HG03575 (cell line): ENCODE measurements around the gene SERPINF2.
"Not testable (repeated sequence)": the region's sequence is repeated elsewhere in the genome, so short reads cannot be mapped to it uniquely, and the experiment has no call there.

Source experiments
- ATAC-seq: cut with Tn5 transposase; IDR thresholded peaks from one replicate; pipeline ENCODE4 v1.9.1; 2021; ENCODE audit not compliant: unreplicated experiment, insufficient number of reproducible peaks, low FRiP score; ENCODE audit errors: extremely low read depth

SERPINF2 gene

DNA sequence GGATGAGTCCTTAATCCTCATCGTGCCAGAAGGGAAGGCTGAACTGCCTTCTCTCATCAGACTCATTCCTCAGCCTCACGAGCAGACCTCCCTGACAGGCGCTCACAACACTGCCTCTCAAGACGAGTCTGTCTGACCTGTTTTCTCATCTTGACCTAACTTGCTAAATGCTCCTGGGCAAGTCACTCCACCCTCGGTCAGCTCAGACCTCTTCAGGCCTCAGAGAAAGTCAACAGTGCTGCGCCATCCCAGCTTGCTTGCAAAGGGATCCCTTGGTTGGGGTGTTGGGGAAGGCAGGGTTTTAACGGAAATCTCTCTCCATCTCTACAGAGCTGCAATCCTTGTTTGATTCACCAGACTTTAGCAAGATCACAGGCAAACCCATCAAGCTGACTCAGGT lies 34.2 kb downstream of the SERPINF2 start:
- ATAC-seq, result no peak

DNA sequence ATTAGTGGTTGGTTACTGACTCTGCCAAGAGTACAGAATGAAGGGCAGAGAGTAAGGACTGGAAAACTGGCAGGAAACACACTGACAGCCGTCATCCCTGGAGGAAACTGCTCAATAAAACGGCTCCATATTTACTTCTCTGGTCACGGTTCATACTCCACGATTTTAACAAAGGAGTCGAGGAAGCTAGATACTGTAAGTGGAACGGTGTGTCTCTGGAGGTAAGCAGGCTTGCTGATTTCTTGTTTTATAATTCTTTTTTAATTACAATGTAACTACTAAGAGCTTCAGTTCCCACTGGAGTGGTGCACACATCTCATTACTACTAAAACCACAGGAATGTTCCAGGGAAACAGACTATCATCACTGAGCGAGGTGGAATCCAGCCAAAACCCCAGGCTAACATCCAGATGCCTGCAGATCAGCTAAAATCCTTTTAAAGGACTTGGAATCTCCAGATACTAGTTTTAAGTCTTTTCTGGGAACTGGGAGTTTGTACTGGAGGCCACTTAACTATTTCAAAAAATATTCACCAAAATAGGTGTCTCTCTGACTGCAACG lies 37.0 kb downstream of the SERPINF2 start:
- ATAC-seq, result no peak

DNA sequence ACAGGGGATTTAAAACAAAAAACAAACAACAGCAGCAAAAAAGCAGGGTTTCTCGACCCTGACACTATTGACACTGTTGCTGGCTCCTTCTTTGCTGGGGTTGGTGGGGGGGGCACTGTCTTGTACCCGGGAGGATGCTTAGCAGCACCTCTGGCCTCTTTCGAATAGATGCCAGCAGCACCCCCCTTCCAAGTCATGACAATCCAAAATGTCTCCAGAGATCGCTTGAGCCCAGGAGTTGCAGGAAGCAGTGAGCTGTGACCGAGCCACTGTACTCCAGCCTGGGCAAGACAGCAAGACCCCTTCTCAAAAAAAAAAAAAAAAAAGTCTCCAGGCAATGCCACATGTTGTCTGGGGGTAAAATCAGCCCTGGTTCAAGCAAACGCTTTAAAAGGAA lies 39.5 kb downstream of the SERPINF2 start:
- ATAC-seq, result no peak

DNA sequence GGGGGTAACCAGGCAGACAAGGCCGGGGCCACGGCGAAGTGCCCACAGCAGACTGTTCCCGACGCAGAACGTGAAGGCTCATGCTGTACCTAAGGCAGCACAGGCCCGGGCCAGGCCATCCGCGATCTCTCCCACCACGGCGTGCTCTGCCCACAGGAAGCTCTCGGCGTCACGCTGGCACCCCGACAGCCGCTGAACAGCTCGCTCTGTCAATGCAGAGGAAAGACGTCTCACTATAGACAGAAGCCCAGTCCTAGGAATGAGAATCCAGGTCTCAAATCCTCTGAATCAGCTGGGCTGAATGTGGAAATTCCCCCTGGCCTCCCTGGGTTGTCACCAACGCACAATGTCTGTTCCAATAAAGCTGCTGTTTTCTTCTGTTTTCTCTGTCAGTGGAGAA lies 40.6 kb downstream of the SERPINF2 start:
- no peak for ATAC-seq

DNA sequence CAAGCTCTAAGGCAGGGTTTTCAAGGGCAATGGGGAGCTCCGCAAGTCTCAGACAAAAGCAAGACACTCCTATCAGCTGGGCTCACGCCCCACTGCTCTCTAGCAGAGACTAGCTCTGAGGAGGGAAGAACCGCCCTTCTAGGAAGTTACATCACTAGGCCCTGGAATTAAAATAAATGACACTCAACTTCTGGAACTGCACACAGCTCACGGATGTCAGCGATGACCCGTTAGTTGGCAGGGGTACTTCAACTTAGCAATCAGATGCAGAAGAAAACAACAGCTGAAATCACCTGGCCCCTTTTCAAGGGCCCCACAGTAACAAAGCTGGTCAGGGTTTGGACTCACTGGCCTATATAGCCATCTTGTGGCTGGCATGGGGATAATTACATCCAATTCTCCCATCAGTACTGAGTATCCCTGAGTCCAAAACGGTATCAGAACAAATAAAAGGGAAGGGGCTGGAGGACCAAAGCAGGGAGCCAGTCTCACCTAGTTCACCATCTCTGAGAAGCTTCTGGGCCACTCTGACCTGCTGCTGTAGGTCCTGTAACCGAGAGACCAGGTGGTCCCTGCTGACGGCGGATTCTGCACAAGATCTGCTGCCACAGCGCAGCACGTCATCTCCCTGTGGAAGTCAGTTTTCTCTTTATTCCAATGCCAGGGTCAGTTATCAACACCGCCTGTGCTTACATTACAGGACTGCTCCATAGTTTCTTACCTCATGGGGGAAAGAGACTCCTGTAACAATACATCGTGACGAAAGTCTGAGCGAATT lies 41.4 kb downstream of the SERPINF2 start:
- ATAC-seq, result no peak

DNA sequence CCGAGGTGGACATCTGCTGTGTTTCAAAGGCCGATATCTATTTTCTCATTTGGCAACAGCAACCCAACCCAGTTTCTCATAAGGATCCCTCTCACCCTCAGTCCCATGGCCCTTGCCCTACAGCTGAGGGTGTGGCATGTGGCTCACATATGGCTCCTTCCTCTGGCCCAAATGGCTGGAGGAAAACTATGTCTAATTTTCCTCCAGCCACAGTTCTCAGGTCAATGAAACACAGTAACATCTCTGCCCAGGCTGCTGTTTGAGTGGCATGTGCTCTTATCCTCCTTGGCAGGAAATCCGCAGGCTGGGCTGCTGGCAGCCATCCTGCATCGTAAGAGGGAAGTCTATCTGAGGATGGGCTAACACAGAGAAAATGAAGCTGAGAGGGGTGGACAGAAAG lies 43.3 kb downstream of the SERPINF2 start:
- no peak for ATAC-seq

DNA sequence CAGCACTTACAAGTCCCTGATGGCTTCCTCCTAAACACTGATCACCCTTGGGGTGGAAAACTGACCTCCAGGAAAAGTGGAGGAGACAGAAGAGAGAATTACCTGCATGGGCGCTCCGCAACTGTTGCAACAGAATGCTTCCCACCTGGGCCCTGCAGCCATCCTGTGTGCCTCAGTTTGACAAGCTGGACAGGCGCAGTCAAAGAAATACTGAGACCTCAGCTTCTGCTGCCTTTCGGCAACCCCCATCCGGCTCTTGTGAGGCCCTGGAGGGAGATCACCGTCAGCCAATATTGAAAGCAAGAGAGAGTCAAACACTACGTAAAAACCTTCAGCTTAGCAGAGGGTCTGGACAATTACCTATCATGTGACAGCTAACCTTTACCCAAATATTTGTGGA lies 44.0 kb downstream of the SERPINF2 start:
- ATAC-seq, result no peak

DNA sequence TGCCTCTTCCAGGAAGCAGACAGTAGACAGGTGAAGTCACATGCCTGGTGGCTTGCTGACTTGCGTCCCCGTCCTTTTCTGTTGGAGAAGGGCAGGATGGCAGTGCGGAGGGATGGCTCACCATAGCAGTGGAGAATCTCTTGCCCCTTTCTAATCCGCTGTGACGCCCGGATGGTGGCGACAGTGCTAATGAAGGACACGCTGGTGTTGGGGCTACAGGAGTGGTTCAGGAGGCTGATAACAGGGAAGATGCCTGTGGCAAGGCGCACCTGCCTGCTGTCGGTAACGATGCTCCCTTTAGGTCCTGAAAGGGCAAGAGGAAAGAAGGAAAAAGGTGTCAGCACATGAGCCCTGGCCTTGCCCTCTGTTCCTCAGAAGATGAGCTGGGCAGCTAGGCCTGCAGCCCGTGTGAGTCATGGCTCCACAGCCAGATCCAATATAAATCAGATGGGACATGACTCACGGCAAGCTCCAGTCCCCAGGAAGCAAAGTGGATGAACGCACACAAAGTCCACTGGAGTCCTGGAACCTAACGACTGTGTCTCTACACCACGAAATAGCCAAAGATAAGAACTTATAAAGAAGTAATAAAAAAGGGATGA lies 44.7 kb downstream of the SERPINF2 start:
- no peak for ATAC-seq

DNA sequence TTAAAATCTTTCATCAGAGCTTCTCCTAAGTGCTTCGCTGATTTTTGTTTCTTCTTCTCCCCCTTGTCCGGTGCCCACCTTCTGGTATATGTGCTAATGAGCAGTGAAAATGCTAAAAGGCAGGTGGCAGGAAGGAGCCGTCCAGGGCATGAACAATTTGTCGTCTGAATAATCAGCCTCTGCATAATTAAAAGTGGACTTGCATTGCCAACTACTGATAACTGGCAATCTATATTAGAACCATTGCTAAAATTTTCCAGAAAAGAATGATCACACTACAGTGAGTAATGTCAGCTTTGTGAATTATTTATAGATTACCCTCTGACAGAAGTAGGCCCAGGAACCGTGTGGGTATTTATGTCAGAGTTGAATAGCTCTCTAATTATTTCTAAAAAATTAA lies 47.3 kb downstream of the SERPINF2 start:
- no peak for ATAC-seq

DNA sequence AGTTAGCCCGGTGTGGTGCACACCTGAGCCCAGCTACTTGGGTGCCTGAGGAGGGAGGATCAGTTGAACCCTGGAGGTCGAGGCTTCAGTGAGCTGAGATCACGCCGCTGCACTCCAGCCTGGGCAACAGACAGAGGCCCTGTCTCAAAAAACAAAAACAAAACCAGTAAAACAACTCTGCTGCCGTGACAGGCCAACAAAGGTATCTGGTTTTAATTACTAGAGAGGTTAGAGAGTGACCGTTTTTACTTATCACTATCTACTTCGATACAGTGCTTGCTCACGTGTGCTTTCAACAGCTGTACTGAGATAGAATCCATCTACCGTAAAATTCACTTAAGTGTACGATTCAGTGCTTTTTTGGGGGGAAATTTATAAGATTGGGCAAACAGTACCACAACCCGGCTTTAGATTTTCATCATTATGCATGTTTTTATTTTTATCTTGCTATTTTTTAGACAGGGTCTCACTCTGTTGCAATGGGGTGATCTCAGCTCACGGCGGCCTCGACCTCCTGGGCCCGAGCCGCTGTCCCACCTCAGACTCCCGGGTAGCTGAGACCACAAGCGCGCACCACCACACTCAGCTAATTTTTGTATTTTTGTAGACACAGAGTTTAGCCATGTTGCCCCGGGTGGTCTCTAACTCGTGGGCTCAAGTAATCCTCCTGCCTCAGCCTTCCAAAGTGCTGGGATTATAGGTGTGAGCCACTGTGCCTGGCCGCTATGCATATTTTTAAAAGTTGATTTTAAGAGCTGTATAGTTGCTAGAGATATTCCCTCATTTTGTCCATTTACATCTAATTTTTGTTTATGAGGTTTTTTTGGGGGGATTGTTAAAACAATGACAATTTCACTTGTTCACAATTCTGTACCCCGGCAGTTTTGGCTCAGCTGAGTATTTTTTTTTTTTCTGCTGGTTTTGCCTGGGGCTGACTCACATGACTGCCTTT lies 50.1 kb downstream of the SERPINF2 start:
- no peak for ATAC-seq

DNA sequence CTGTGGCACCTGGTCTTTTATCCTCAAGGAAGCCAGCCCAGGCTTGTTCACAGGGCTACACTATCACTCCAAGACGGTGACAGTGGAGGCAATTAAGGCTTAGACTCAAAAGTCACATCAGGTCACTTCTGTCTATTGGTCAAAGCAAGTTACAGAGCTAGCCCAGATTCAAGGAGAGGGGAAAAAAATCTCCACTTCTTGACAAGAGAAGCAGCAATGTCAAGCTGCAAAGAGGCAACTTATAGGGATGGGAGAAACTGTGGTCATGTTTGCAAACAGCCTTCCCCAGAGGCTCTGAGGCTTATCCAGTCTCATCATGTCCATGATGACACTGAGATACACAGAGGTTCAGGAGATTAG lies 50.8 kb downstream of the SERPINF2 start:
- ATAC-seq, result no peak

DNA sequence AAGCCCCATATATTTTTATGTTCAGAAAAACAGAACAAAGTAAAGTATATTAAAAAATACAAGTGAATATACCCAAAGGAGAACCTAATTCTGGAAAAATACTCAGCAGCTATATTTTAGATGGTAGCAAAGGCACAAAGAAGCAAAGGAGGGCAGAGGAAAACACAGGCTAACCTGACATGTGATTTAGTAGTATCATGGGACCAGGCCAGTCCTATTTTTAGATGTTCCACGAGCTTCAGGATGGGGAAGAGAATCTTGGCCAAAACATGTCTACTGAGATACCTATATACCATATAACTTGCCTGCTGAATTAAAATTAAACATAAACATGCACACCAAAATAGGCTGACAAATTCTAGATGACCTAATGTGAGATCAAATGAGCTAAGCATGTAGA lies 54.1 kb downstream of the SERPINF2 start:
- no peak for ATAC-seq

DNA sequence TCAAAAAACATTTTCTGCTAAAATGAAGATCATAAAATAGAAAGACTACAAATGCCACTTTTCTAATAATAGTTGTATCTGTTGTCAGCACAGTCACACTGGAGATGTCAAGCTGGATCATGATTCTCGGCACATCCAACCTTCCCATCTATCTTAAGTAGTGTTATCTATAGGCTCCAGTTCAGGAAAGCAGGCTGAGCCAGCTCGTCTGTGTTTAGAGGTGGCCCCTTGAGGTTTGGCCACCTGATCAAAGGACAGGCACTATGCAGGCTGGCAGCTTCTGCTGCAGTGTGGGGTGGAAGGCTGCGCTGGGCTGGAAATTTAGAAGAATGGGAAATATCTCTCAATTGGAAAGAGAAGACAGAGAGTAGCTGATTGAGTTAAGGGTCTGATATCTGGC lies 54.7 kb downstream of the SERPINF2 start:
- ATAC-seq, result no peak

DNA sequence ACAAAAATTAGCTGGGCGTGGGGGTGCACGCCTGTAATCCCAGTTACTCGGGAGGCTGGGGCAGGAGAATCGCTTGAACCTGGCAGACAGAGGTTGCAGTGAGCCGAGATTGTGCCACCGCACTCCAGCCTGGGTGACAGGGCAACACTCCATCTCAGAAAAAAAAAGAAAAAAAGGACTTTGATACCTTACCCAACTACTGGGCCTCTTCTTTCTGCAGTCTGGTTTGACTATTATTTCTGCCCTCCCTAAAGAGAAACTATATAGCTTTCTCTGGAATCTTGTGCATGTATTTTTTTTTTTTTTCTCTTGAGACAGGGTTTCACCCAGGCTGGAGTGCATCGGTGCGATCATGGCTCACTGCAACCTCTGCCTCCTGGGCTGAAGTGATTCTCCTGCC lies 55.2 kb downstream of the SERPINF2 start:
- not testable (repeated sequence) for ATAC-seq

DNA sequence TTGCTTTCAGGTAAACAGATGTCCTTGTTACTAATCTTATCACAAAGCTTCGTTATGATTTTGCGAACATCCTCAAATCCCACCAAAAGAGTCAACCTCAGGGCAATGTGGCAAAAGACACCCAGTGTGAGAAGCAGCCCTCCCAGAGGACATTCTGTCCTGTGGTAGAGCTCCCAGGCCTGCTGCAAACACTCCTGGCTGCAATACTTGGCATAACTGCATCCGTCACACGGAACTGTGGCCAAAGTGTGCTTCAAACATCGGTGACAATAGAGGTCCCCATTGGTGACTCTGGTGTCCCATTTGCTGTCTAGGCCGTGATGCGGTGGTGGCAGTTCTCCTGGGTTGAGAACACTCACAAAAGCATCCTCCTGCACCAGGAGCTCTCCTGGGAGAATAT lies 57.6 kb downstream of the SERPINF2 start:
- ATAC-seq, result no peak

DNA sequence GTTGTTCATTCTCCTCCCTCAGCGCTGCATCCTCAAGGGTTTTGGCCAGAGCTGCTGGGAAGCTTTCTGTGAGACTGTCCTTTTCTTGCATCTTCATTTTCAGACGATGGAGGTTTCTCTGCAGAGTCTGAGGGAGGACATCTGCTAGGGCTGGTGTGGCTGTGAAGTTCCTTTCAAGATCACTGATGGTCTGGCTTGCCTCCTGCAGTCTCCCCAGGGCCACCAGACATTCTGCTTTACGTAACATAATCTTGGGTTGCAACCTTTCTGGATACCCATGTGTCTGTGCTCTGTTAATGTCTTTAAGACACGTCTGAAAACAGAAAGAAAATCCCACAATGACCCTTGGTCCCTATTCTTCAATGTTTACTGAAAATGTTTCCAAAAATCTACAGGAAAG lies 58.0 kb downstream of the SERPINF2 start:
- no peak for ATAC-seq

DNA sequence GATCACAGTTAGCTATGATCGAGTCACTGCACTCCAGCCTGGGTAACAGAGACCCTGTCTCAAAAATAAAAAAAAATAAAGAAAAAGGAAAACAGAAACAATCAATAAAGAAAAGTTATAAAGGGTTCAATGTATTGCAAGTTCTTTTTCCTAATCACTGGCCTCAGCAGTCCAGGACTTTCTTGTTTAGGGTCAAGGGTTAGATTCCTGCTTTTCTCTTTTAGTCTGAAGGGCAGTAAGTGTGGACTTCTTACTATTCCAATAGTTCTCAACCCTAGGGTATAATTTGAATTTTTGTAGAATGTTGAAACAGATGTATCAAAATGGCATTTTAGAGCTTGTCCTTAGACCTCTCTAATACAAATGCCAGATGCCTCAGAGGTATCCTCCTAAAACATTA lies 59.8 kb downstream of the SERPINF2 start:
- no peak for ATAC-seq

DNA sequence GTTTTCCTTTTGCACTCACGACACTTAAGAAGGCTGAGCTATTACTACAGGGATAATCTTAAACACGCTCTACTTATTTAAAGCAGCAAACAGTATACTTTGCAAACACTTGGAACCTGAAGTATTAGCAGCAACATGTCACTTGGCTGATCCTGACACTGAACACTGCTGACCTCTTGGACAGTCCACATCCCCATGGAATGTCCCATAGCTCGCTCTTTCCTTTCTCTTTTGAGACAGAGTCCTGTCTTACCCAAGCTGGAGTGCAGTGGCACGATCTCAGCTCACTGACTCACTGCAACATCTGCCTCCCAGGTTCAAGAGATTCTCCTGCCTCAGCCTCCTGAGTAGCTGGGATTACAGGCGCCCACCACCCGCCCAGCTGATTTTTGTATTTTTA lies 60.6 kb downstream of the SERPINF2 start:
- no peak for ATAC-seq
